SU-DHL-6 (cell line): ENCODE data around the gene SDCBP2.

Experiments
- CTCF ChIP-seq: fragments of 200-600 bp; sonication (generic); IDR thresholded peaks from one replicate; pipeline ENCODE4 v1.5.1; 2017; ENCODE audit warnings: antibody characterized with exemption, mild to moderate bottlenecking, low read length, moderate library complexity; ENCODE audit not compliant: insufficient read depth, poor library complexity, severe bottlenecking
- EZH2phosphoT487 ChIP-seq: fragments of 200-600 bp; sonication (generic), shearing (Covaris generic); conservative IDR thresholded peaks from 2 replicates; pipeline ENCODE4 v1.6.1; 2018; ENCODE audit warnings: mild to moderate bottlenecking, antibody characterized with exemption, low read length, moderate library complexity, mixed read lengths

GRCh38 chr20:1269235-1269634 lies 59.7 kb downstream of the SDCBP2 start:
- TF ChIP-seq CTCF (no peak), EZH2phosphoT487 (no peak)
